Measurements from ENCODE around the gene HLA-DRA. TPM values are rescaled to one million over a fixed set of nuclear protein-coding genes. Genes with fewer than 3 reads are reported as not detected.

The HLA-DRA gene
- polyA plus RNA-seq, 1 donor (not counting 4 experiments of a cell fraction or from before 2014, with no cell fraction given) = 0.21 TPM

DNA sequence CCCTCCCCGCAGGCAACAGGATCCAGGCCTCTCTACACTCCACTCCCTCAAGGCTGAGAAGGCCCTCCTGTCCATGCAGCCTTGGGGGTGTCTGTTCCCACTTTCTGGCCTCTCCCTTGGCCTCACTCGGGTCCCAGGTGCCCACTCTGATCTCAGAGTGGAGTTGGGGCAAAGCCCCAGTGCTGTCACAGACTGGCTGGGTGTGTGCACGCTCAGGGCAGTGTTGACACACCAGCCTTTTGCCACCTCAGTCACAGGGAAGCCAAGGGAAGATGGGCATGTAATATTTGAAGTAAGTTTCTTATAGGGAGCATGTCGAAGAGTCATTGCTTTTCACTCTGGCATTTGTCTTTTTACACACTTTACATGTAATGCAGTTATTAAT lies 44.9 kb downstream of the HLA-DRA start:
- TF ChIP-seq, protein P1, sequence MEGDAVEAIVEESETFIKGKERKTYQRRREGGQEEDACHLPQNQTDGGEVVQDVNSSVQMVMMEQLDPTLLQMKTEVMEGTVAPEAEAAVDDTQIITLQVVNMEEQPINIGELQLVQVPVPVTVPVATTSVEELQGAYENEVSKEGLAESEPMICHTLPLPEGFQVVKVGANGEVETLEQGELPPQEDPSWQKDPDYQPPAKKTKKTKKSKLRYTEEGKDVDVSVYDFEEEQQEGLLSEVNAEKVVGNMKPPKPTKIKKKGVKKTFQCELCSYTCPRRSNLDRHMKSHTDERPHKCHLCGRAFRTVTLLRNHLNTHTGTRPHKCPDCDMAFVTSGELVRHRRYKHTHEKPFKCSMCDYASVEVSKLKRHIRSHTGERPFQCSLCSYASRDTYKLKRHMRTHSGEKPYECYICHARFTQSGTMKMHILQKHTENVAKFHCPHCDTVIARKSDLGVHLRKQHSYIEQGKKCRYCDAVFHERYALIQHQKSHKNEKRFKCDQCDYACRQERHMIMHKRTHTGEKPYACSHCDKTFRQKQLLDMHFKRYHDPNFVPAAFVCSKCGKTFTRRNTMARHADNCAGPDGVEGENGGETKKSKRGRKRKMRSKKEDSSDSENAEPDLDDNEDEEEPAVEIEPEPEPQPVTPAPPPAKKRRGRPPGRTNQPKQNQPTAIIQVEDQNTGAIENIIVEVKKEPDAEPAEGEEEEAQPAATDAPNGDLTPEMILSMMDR (optimal IDR thresholded peaks at IDR 0.05 in 1 of 3, IDR thresholded peaks at IDR 0.05 in 1 of 3, conservative IDR thresholded peaks at IDR 0.05 in 1 of 3; ENCODE audit: extremely low read depth in 1 of 3, insufficient read depth in 2 of 3, low read length in 3 of 3) = no peak
- no peak for TF ChIP-seq EZH2 (IDR thresholded peaks at IDR 0.05; ENCODE audit: low read length)
- Histone ChIP-seq H4K20me1 (ENCODE audit: control insufficient read depth, extremely low read depth, insufficient read depth, low read length) (no peaks in the 10 kb centered on the region), H2AFZ (ENCODE audit: control insufficient read depth, low read length) (no peak overlapping the region), H3K79me2 (ENCODE audit: control insufficient read depth, insufficient read depth, low read length) (no peaks in the 10 kb centered on the region), H3K4me2 (ENCODE audit: control insufficient read depth, extremely low read depth, insufficient read depth, low read depth, low read length) (no peak overlapping the region), H3K9me1 (ENCODE audit: control insufficient read depth, extremely low read depth, insufficient read depth, low read length) (no peaks in the 10 kb centered on the region), H3K27me3 (ENCODE audit: control insufficient read depth, extremely low read depth, insufficient read depth, low read length) (peaks cover 3% of the 10 kb centered on the region), H3K4me1 (ENCODE audit: control insufficient read depth, extremely low read depth, insufficient read depth, low read length) (peaks cover 2% of the 10 kb centered on the region), H3K27ac (ENCODE audit: control insufficient read depth, insufficient read depth, low read length) (no peak overlapping the region), H3K9me3 (ENCODE audit: control insufficient read depth, low read depth, low read length) (no peaks in the 10 kb centered on the region), H3K9ac (ENCODE audit: control insufficient read depth, extremely low read depth, insufficient read depth, low read length) (no peak overlapping the region), H3K4me3 (ENCODE audit: control insufficient read depth in 2 of 3, extremely low read depth in 1 of 3, insufficient read depth in 2 of 3, low read depth in 1 of 3, low read length in 3 of 3) (no peak overlapping the region), H3K36me3 (ENCODE audit: control insufficient read depth in 2 of 2, extremely low read depth in 1 of 2, insufficient read depth in 2 of 2, low read length in 2 of 2) (no peaks in the 10 kb centered on the region)
- DNase-seq (ENCODE audit: low read depth, low spot score) = no peak
- dilution Hi-C loops (cut with MboI; ENCODE audit: extremely low pct_ligation_motif_present, low sequenced_read_pairs) = no loop called here
- FAIRE-seq = no peak

DNA sequence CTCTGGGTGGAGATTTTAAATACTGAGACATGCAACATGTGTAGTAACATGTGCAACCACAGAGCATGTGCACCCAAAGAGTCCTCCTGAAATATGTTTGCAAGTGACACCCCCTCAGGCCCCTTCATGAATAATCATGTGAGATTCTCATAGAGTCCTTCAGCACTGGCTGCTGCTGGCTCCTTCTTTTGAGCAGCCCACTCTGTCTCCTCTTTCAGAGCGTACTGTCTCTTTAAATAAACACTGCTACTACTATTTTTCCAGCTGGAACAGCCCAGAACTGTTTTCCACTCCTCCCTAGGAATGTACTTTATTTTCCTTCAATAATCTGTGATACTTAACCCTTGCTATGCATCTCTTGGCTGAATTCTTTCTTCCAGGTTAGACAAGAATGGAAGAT lies 48.4 kb downstream of the HLA-DRA start:
- Histone ChIP-seq H3K4me3 (ENCODE audit: control insufficient read depth in 2 of 3, extremely low read depth in 1 of 3, insufficient read depth in 2 of 3, low read depth in 1 of 3, low read length in 3 of 3) (no peak overlapping the region), H2AFZ (ENCODE audit: control insufficient read depth, low read length) (no peak overlapping the region), H3K79me2 (ENCODE audit: control insufficient read depth, insufficient read depth, low read length) (no peaks in the 10 kb centered on the region), H3K9me3 (ENCODE audit: control insufficient read depth, low read depth, low read length) (no peaks in the 10 kb centered on the region), H3K4me1 (ENCODE audit: control insufficient read depth, extremely low read depth, insufficient read depth, low read length) (peaks cover 2% of the 10 kb centered on the region), H3K27me3 (ENCODE audit: control insufficient read depth, extremely low read depth, insufficient read depth, low read length) (no peaks in the 10 kb centered on the region), H3K36me3 (ENCODE audit: control insufficient read depth in 2 of 2, extremely low read depth in 1 of 2, insufficient read depth in 2 of 2, low read length in 2 of 2) (no peaks in the 10 kb centered on the region), H3K4me2 (ENCODE audit: control insufficient read depth, extremely low read depth, insufficient read depth, low read depth, low read length) (no peak overlapping the region), H3K27ac (ENCODE audit: control insufficient read depth, insufficient read depth, low read length) (no peak overlapping the region), H4K20me1 (ENCODE audit: control insufficient read depth, extremely low read depth, insufficient read depth, low read length) (no peaks in the 10 kb centered on the region), H3K9me1 (ENCODE audit: control insufficient read depth, extremely low read depth, insufficient read depth, low read length) (no peaks in the 10 kb centered on the region), H3K9ac (ENCODE audit: control insufficient read depth, extremely low read depth, insufficient read depth, low read length) (no peak overlapping the region)
- no peak for DNase-seq (ENCODE audit: low read depth, low spot score)
- dilution Hi-C loops (cut with MboI; ENCODE audit: extremely low pct_ligation_motif_present, low sequenced_read_pairs) = no loop called here
- FAIRE-seq = no peak
- TF ChIP-seq, protein P1 (optimal IDR thresholded peaks at IDR 0.05 in 1 of 3, IDR thresholded peaks at IDR 0.05 in 1 of 3, conservative IDR thresholded peaks at IDR 0.05 in 1 of 3; ENCODE audit: extremely low read depth in 1 of 3, insufficient read depth in 2 of 3, low read length in 3 of 3) = no peak
- no peak for TF ChIP-seq EZH2 (IDR thresholded peaks at IDR 0.05; ENCODE audit: low read length)

Data from keratinocyte (primary cell).